ENCODE results near the gene OR51A7. TPM values are rescaled to one million over a fixed set of nuclear protein-coding genes. Genes with fewer than 3 reads are reported as not detected.

The OR51A7 gene
- total RNA-seq, 4 donors from 2014 or later, result not detected

- TF ChIP-seq POLR2A (IDR thresholded peaks at IDR 0.05), result no peak
- TF ChIP-seq CTCF (IDR thresholded peaks at IDR 0.05), result no peak
- TF ChIP-seq EP300 (IDR thresholded peaks at IDR 0.05; ENCODE audit: low read depth), result no peak
- TF ChIP-seq POLR2AphosphoS5 (IDR thresholded peaks at IDR 0.05), result no peak
- Histone ChIP-seq H3K36me3 (no peaks in the 10 kb centered on the region), H3K4me3 (no peak overlapping the region), H3K27ac (no peak overlapping the region), H3K9me3 (no peaks in the 10 kb centered on the region), H3K4me1 (no peaks in the 10 kb centered on the region), H3K27me3 (no peaks in the 10 kb centered on the region)
- intact Hi-C loops (cut with DNase I; ENCODE audit: low total_unique reads) (no loop called here), in situ Hi-C loops (cut with MboI; ENCODE audit: low pct_ligation_motif_present in 1 of 4, low pct_unique_long_range_greater_than_20kb in 1 of 4, low sequenced_read_pairs in 3 of 4) (loop anchor here in 1 of 4 donors (25.0 kb wide), 1 partner anchor 90 kb away; no protein-coding TSS in a partner anchor)
- DNase-seq, result no peak
- 62 to 65% methylated on average over 1 of the region's 1 CpG for WGBS, 2 donors (ENCODE audit: low coverage in 1 of 2)
Observed at GRCh38 chr11:4922304-4922703, 18.7 kb downstream of the OR51A7 start.

- Histone ChIP-seq H3K36me3 (no peaks in the 10 kb centered on the region), H3K27me3 (no peaks in the 10 kb centered on the region), H3K4me1 (no peaks in the 10 kb centered on the region), H3K4me3 (no peak within 1 kb of the TSS), H3K9me3 (no peaks in the 10 kb centered on the region), H3K27ac (no peak within 1 kb of the TSS)
- 86 to 88% methylated on average over 1 of the region's 1 CpG for WGBS, 2 donors (ENCODE audit: low coverage in 1 of 2)
- DNase-seq, result no peak
- in situ Hi-C loops (cut with MboI; ENCODE audit: low pct_ligation_motif_present in 1 of 4, low pct_unique_long_range_greater_than_20kb in 1 of 4, low sequenced_read_pairs in 3 of 4) (loop anchor here in 1 of 4 donors (25.0 kb wide), 1 partner anchor 88 kb away; no protein-coding TSS in a partner anchor), intact Hi-C loops (cut with DNase I; ENCODE audit: low total_unique reads) (no loop called here)
- TF ChIP-seq POLR2AphosphoS5 (IDR thresholded peaks at IDR 0.05) (no peak), CTCF (IDR thresholded peaks at IDR 0.05) (no peak), POLR2A (IDR thresholded peaks at IDR 0.05) (no peak), EP300 (IDR thresholded peaks at IDR 0.05; ENCODE audit: low read depth) (no peak)
Observed at GRCh38 chr11:4924239-4924638, 20.7 kb downstream of the OR51A7 start, which contains the start of gene OR51G1. OR51G1 (minus strand) TSS chr11:4924339; CDS start chr11:4924339, 0 bp downstream.

GRCh38 chr11:4926608-4927007, 23.0 kb downstream of the OR51A7 start:
- no peak for DNase-seq
- Histone ChIP-seq H3K4me1 (no peaks in the 10 kb centered on the region), H3K27ac (no peak overlapping the region), H3K36me3 (no peaks in the 10 kb centered on the region), H3K27me3 (no peaks in the 10 kb centered on the region), H3K4me3 (no peak overlapping the region), H3K9me3 (no peaks in the 10 kb centered on the region)
- in situ Hi-C loops (cut with MboI; ENCODE audit: low pct_ligation_motif_present in 1 of 4, low pct_unique_long_range_greater_than_20kb in 1 of 4, low sequenced_read_pairs in 3 of 4) (no loop called here), intact Hi-C loops (cut with DNase I; ENCODE audit: low total_unique reads) (no loop called here)
- TF ChIP-seq POLR2A (IDR thresholded peaks at IDR 0.05), result no peak
- TF ChIP-seq CTCF (IDR thresholded peaks at IDR 0.05), result no peak
- no peak for TF ChIP-seq POLR2AphosphoS5 (IDR thresholded peaks at IDR 0.05)
- no peak for TF ChIP-seq EP300 (IDR thresholded peaks at IDR 0.05; ENCODE audit: low read depth)

- TF ChIP-seq POLR2A (IDR thresholded peaks at IDR 0.05) (no peak), POLR2AphosphoS5 (IDR thresholded peaks at IDR 0.05) (no peak), CTCF (IDR thresholded peaks at IDR 0.05) (no peak), EP300 (IDR thresholded peaks at IDR 0.05; ENCODE audit: low read depth) (no peak)
- DNase-seq, result no peak
- in situ Hi-C loops (cut with MboI; ENCODE audit: low pct_ligation_motif_present in 1 of 4, low pct_unique_long_range_greater_than_20kb in 1 of 4, low sequenced_read_pairs in 3 of 4), result no loop called here
- H3K36me3 ChIP-seq, result no peaks in the 10 kb centered on the region
- no peaks in the 10 kb centered on the region for H3K9me3 ChIP-seq
- no peaks in the 10 kb centered on the region for H3K27me3 ChIP-seq
- H3K4me3 ChIP-seq, result no peak overlapping the region
- WGBS, 2 donors (ENCODE audit: low coverage in 1 of 2), result 48 to 51% methylated on average over 4 of the region's 4 CpGs
- no peaks in the 10 kb centered on the region for H3K4me1 ChIP-seq
- intact Hi-C loops (cut with DNase I; ENCODE audit: low total_unique reads), result no loop called here
- H3K27ac ChIP-seq, result no peak overlapping the region
Observed at GRCh38 chr11:4932751-4933150, 29.2 kb downstream of the OR51A7 start.
